Brain pericyte (primary cell): ENCODE data around the gene GPR151.
"Not testable (repeated sequence)": the region's sequence is repeated elsewhere in the genome, so short reads cannot be mapped to it uniquely, and the experiment has no call there.

Source experiments
- DNase-seq: peaks from one replicate; pipeline ENCODE4 v3.0.0-alpha.2; 2012; ENCODE audit warnings: low read depth, low spot score

Gene GPR151

GRCh38 chr5:146516151-146516475, at the start of gene GPR151:
GPR151 (minus strand) TSS chr5:146516190; CDS start chr5:146516113, 77 bp downstream.
- DNase-seq = no peak

- no peak for DNase-seq
Measured at GRCh38 chr5:146564007-146564762, 48.2 kb upstream of the GPR151 start.

- no peak for DNase-seq
Measured at GRCh38 chr5:146562461-146562860, 46.5 kb upstream of the GPR151 start.

- no peak for DNase-seq
Measured at GRCh38 chr5:146561711-146562110, 45.7 kb upstream of the GPR151 start.

- DNase-seq = no peak
Measured at GRCh38 chr5:146560205-146560812, 44.3 kb upstream of the GPR151 start.

GRCh38 chr5:146556884-146557283, 40.9 kb upstream of the GPR151 start:
- DNase-seq = not testable (repeated sequence)

GRCh38 chr5:146553446-146553845, 37.5 kb upstream of the GPR151 start:
- DNase-seq = no peak

GRCh38 chr5:146549615-146550014, 33.6 kb upstream of the GPR151 start:
- no peak for DNase-seq

GRCh38 chr5:146548781-146549449, 32.9 kb upstream of the GPR151 start:
- no peak for DNase-seq

GRCh38 chr5:146544232-146544631, 28.2 kb upstream of the GPR151 start:
- no peak for DNase-seq

GRCh38 chr5:146541958-146542849, 26.2 kb upstream of the GPR151 start:
- DNase-seq = no peak

GRCh38 chr5:146540414-146540813, 24.4 kb upstream of the GPR151 start:
- no peak for DNase-seq

- no peak for DNase-seq
Measured at GRCh38 chr5:146539973-146540372, 24.0 kb upstream of the GPR151 start.

GRCh38 chr5:146538432-146538831, 22.4 kb upstream of the GPR151 start:
- no peak for DNase-seq

- DNase-seq = no peak
Measured at GRCh38 chr5:146533882-146534281, 17.9 kb upstream of the GPR151 start.

- no peak for DNase-seq
Measured at GRCh38 chr5:146533260-146533857, 17.4 kb upstream of the GPR151 start.

GRCh38 chr5:146529984-146530383, 14.0 kb upstream of the GPR151 start:
- no peak for DNase-seq

- no peak for DNase-seq
Measured at GRCh38 chr5:146528236-146528635, 12.2 kb upstream of the GPR151 start.

- DNase-seq = no peak
Measured at GRCh38 chr5:146527785-146528184, 11.8 kb upstream of the GPR151 start.

GRCh38 chr5:146523698-146524097, 7.7 kb upstream of the GPR151 start:
- DNase-seq = no peak

GRCh38 chr5:146521403-146522106, 5.6 kb upstream of the GPR151 start:
- no peak for DNase-seq
